Hematopoietic multipotent progenitor cell treated with erythropoietin and hydrocortisone succinate and interleukin-3 and kit ligand, for 17 days (in vitro differentiated cells): ENCODE measurements around the gene AMN1.
"Not testable (repeated sequence)": the region's sequence is repeated elsewhere in the genome, so short reads cannot be mapped to it uniquely, and the experiment has no call there.

Experiments used
- DNase-seq: peaks from one replicate; pipeline ENCODE4 v3.0.0-alpha.2; 2015; ENCODE audit warnings: low spot score

Gene AMN1

GRCh38 chr12:31728917-31729640 is at the start of gene AMN1:
Gene AMN1 (minus strand): TSS chr12:31729021. CDS start chr12:31729008, 13 bp downstream.
- DNase-seq = peak; percentile 98

- DNase-seq = no peak
Observed at GRCh38 chr12:31773867-31774266, 45.0 kb upstream of the AMN1 start.

GRCh38 chr12:31773223-31773750 is 44.5 kb upstream of the AMN1 start:
- DNase-seq = no peak

GRCh38 chr12:31772685-31773222 is 43.9 kb upstream of the AMN1 start:
- DNase-seq = no peak

- DNase-seq = no peak
Observed at GRCh38 chr12:31772186-31772585, 43.4 kb upstream of the AMN1 start.

- DNase-seq = no peak
Observed at GRCh38 chr12:31768046-31768445, 39.2 kb upstream of the AMN1 start.

- no peak for DNase-seq
Observed at GRCh38 chr12:31765931-31766330, 37.1 kb upstream of the AMN1 start.

GRCh38 chr12:31759632-31760459 is 31.0 kb upstream of the AMN1 start:
- DNase-seq = no peak

GRCh38 chr12:31758297-31758696 is 29.5 kb upstream of the AMN1 start:
- DNase-seq = not testable (repeated sequence)

GRCh38 chr12:31756977-31757420 is 28.2 kb upstream of the AMN1 start:
- DNase-seq = no peak

GRCh38 chr12:31752450-31752849 is 23.6 kb upstream of the AMN1 start:
- no peak for DNase-seq

- DNase-seq = no peak
Observed at GRCh38 chr12:31751085-31751484, 22.3 kb upstream of the AMN1 start.

- DNase-seq = no peak
Observed at GRCh38 chr12:31750747-31751039, 21.9 kb upstream of the AMN1 start.

GRCh38 chr12:31749024-31749704 is 20.3 kb upstream of the AMN1 start:
- DNase-seq = no peak

GRCh38 chr12:31745242-31745641 is 16.4 kb upstream of the AMN1 start:
- no peak for DNase-seq

GRCh38 chr12:31744363-31744762 is 15.5 kb upstream of the AMN1 start:
- DNase-seq = not testable (repeated sequence)

- DNase-seq = no peak
Observed at GRCh38 chr12:31742891-31743290, 14.1 kb upstream of the AMN1 start.

GRCh38 chr12:31740628-31741027 is 11.8 kb upstream of the AMN1 start:
- no peak for DNase-seq

- no peak for DNase-seq
Observed at GRCh38 chr12:31737763-31738162, 8.9 kb upstream of the AMN1 start.

- DNase-seq = no peak
Observed at GRCh38 chr12:31737345-31737744, 8.5 kb upstream of the AMN1 start.

GRCh38 chr12:31736472-31736871 is 7.7 kb upstream of the AMN1 start:
- no peak for DNase-seq
